ENCODE measurements around the gene MYADML2.

The MYADML2 gene

DNA sequence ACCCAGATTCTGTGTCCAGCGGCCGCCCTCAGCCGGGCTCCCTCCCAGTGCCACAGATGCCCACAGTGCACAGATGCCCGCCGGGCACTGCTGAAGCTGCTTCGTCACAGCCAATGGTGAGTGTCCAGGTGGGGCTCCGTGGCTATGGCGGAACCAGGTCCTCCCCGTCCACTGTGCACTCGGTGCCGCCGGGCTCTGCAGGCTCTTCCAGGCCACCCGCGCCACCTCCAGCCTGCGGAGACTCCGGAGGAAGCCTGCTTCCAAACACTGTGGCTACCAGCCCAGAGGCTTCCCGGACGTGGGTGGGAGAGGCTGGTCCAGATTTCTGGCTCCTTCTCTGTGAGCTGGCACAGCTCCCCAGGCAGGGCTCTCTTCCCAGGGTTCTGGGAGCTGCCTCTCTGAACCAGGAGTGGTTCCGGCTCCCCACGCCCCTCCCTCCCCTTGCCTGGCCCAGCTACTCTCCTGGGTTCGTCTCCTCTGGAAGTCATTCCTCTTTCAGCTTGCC, 7.1 kb downstream of the MYADML2 start:
- Histone ChIP-seq H3K27me3 (ENCODE audit: insufficient read depth, insufficient read length) (peaks cover 41% of the 10 kb centered on the region), H3K9ac (ENCODE audit: insufficient read length, low read depth) (peak overlapping the region; percentile 26), H3K36me3 (ENCODE audit: insufficient read depth, insufficient read length, low read length) (peaks cover 11% of the 10 kb centered on the region), H3K4me3 (ENCODE audit: insufficient read length, low read depth) (no peak overlapping the region), H3K9me3 (ENCODE audit: insufficient read depth, low read length) (no peaks in the 10 kb centered on the region), H3K4me1 (ENCODE audit: insufficient read depth, insufficient read length) (peaks cover 26% of the 10 kb centered on the region)
- TF ChIP-seq ZNF274 (IDR thresholded peaks at IDR 0.05; ENCODE audit: low read depth, low read length) (no peak), YY1 (IDR thresholded peaks at IDR 0.05; ENCODE audit: insufficient read depth, insufficient read length) (no peak), SUZ12 (IDR thresholded peaks at IDR 0.05; ENCODE audit: extremely low read depth, insufficient read depth, insufficient read length) (no peak)
- no peak for DNase-seq (ENCODE audit: low read depth, low spot score)

DNA sequence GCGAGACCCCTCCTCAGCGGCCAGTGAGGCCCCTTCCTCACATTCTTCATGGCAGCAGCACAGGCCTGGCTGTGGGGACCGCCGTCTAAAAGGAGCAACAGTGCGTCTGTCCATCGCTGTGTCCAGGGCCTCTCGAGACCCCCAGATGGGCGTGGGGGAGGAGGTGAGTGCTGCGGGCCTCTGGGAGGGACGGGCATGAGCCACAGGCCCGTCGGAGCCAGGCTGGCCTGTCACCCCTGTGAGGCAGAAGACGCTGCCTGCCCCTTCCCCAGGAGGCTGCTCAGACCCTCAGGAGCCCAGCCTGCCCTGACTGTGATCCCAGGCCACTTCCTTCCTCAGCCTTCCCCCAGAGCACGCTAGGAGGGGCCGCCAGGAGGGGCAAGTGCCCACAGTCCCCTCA, 7.8 kb downstream of the MYADML2 start:
- H3K4me3 ChIP-seq (ENCODE audit: insufficient read length, low read depth) = no peak overlapping the region
- no peak for TF ChIP-seq ZNF274 (IDR thresholded peaks at IDR 0.05; ENCODE audit: low read depth, low read length)
- no peak for TF ChIP-seq YY1 (IDR thresholded peaks at IDR 0.05; ENCODE audit: insufficient read depth, insufficient read length)
- TF ChIP-seq SUZ12 (IDR thresholded peaks at IDR 0.05; ENCODE audit: extremely low read depth, insufficient read depth, insufficient read length) = no peak
- peaks cover 41% of the 10 kb centered on the region for H3K27me3 ChIP-seq (ENCODE audit: insufficient read depth, insufficient read length)
- no peaks in the 10 kb centered on the region for H3K9me3 ChIP-seq (ENCODE audit: insufficient read depth, low read length)
- DNase-seq (ENCODE audit: low read depth, low spot score) = no peak
- peaks cover 18% of the 10 kb centered on the region for H3K36me3 ChIP-seq (ENCODE audit: insufficient read depth, insufficient read length, low read length)
- H3K9ac ChIP-seq (ENCODE audit: insufficient read length, low read depth) = peak overlapping the region; percentile 32
- peaks cover 26% of the 10 kb centered on the region for H3K4me1 ChIP-seq (ENCODE audit: insufficient read depth, insufficient read length)

DNA sequence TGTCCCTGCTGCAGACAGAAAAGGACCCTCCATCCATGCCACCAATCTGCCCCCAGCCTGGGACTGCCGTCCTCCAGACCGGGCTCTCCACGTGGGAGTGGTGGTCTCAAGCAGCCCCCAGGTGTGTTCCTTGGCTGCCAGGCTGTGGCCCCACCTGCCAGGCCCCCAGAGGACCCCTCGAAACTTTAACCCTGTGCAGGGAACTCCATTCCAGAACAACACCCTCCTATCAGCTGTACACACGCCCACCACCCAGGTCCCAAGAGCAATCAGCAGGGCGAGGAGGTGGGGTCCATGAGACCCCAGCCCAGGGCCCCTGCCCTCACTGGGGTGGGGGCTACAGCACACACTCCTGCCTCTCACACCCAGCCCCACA, 11.3 kb downstream of the MYADML2 start:
- no peak for DNase-seq (ENCODE audit: low read depth, low spot score)
- Histone ChIP-seq H3K27me3 (ENCODE audit: insufficient read depth, insufficient read length) (peaks cover 28% of the 10 kb centered on the region), H3K4me1 (ENCODE audit: insufficient read depth, insufficient read length) (peaks cover 20% of the 10 kb centered on the region), H3K4me3 (ENCODE audit: insufficient read length, low read depth) (peak overlapping the region; percentile 11), H3K9me3 (ENCODE audit: insufficient read depth, low read length) (no peaks in the 10 kb centered on the region), H3K9ac (ENCODE audit: insufficient read length, low read depth) (peak overlapping the region; percentile 61), H3K36me3 (ENCODE audit: insufficient read depth, insufficient read length, low read length) (peaks cover 35% of the 10 kb centered on the region)
- TF ChIP-seq SUZ12 (IDR thresholded peaks at IDR 0.05; ENCODE audit: extremely low read depth, insufficient read depth, insufficient read length) = no peak
- no peak for TF ChIP-seq YY1 (IDR thresholded peaks at IDR 0.05; ENCODE audit: insufficient read depth, insufficient read length)
- TF ChIP-seq ZNF274 (IDR thresholded peaks at IDR 0.05; ENCODE audit: low read depth, low read length) = no peak

DNA sequence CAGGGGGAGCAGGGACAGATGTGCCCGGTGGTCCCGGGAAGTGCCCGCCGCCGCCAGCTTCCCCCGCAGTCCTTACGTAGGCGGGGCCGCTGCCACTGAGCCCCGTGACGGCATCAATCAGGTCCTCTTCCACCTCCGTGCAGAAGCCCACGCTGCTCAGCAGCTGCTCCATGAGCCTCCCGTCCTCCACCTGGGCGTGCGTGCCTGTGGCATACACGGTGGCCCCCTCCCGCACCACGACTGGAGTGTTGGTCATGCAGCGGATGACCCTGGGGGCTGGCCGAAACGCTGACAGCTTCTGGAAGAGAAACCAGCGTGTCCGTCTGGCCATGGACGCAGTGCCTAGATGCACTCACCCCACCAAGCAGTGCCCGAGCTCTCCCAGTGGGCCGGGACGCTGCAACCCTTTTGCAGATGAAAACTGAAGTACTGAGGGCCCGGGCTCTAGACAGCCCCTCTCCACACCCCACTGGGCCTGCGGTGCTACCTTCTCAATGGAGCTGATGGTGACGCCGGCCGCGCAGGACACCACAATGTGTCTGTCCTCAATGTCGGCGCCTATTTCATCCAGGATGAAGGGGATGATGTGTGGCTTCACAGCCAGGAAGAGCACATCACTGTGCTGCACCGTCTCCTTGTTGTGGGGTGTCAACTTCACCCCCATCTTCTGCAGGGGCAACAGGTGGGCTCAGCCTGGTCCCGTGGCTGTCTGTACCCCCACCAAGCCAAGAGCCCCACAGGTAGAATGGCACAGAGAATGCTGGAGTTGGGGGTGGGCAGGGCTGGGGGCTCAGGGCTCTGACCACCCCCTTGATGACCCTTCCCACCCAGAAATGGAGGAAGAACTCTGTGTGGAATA, 12.0 kb downstream of the MYADML2 start:
- Histone ChIP-seq H3K36me3 (ENCODE audit: insufficient read depth, insufficient read length, low read length) (peaks cover 36% of the 10 kb centered on the region), H3K9ac (ENCODE audit: insufficient read length, low read depth) (peak overlapping the region; percentile 61), H3K4me1 (ENCODE audit: insufficient read depth, insufficient read length) (peaks cover 20% of the 10 kb centered on the region), H3K27me3 (ENCODE audit: insufficient read depth, insufficient read length) (peaks cover 22% of the 10 kb centered on the region), H3K9me3 (ENCODE audit: insufficient read depth, low read length) (no peaks in the 10 kb centered on the region), H3K4me3 (ENCODE audit: insufficient read length, low read depth) (peak overlapping the region; percentile 12)
- TF ChIP-seq YY1 (IDR thresholded peaks at IDR 0.05; ENCODE audit: insufficient read depth, insufficient read length) = no peak
- no peak for TF ChIP-seq ZNF274 (IDR thresholded peaks at IDR 0.05; ENCODE audit: low read depth, low read length)
- TF ChIP-seq SUZ12 (IDR thresholded peaks at IDR 0.05; ENCODE audit: extremely low read depth, insufficient read depth, insufficient read length) = no peak
- DNase-seq (ENCODE audit: low read depth, low spot score) = no peak

DNA sequence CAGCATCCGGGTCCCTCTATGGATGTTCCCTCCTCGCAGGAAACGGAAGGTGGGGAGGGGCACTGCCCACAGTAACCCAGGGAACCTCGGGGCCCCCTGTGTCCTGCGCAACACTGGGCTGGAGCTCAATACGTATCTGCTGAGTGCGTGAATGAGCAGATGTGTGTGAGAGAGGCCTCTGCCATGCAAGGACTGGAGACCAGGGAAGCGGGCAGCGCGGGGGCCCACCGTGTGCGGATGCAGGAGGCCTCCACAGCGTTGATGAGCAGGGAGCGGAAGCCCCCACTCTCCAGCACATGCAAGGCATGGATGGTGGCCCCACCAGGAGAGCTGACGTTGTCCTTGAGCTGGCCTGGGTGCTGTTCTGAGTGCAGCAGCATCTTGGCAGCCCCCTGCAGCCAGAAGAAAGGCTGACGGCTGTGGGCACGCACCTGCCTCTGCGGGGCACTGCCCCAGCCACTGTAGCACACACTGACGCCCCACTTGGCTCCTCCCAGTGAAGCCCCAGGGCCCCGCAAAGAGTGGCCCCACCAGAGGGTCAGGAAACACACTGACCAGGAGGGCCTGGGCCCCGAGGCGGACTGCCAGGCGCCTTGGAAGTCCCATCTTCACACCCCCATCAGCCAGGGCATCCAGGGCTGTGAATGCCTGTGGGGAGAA, 12.8 kb downstream of the MYADML2 start:
- Histone ChIP-seq H3K9ac (ENCODE audit: insufficient read length, low read depth) (no peak overlapping the region), H3K4me3 (ENCODE audit: insufficient read length, low read depth) (no peak overlapping the region), H3K9me3 (ENCODE audit: insufficient read depth, low read length) (no peaks in the 10 kb centered on the region), H3K36me3 (ENCODE audit: insufficient read depth, insufficient read length, low read length) (peaks cover 43% of the 10 kb centered on the region), H3K4me1 (ENCODE audit: insufficient read depth, insufficient read length) (peaks cover 22% of the 10 kb centered on the region), H3K27me3 (ENCODE audit: insufficient read depth, insufficient read length) (peaks cover 14% of the 10 kb centered on the region)
- DNase-seq (ENCODE audit: low read depth, low spot score) = no peak
- no peak for TF ChIP-seq ZNF274 (IDR thresholded peaks at IDR 0.05; ENCODE audit: low read depth, low read length)
- TF ChIP-seq SUZ12 (IDR thresholded peaks at IDR 0.05; ENCODE audit: extremely low read depth, insufficient read depth, insufficient read length) = no peak
- no peak for TF ChIP-seq YY1 (IDR thresholded peaks at IDR 0.05; ENCODE audit: insufficient read depth, insufficient read length)

DNA sequence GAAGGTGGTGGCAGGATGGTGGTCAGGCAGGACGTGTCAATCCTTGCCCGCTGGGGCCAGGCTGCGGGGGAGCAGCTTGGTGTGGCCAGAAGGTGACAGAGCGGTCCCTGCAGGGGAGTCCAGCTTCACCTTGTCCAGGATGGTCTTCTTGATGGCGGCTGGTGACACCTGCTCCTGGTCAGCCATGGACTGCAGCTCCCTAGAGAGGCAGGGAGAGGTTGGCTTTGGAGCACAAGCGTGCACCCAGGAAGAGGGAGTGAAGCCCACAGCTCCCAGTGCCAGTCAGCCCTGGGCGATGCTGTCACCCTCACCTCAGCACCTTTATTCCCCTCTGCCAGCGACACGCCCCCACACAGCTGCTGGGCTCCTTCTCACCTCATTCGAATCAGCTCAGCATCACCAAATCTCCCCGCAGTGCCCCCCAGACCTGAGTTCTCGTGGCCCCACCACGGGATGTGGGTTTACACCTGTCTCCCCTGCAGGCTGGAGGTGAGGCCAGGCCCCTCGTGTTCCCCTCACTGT, 13.8 kb downstream of the MYADML2 start:
- H3K4me3 ChIP-seq (ENCODE audit: insufficient read length, low read depth) = no peak overlapping the region
- no peak for DNase-seq (ENCODE audit: low read depth, low spot score)
- peaks cover 30% of the 10 kb centered on the region for H3K4me1 ChIP-seq (ENCODE audit: insufficient read depth, insufficient read length)
- peaks cover 44% of the 10 kb centered on the region for H3K36me3 ChIP-seq (ENCODE audit: insufficient read depth, insufficient read length, low read length)
- no peaks in the 10 kb centered on the region for H3K9me3 ChIP-seq (ENCODE audit: insufficient read depth, low read length)
- TF ChIP-seq SUZ12 (IDR thresholded peaks at IDR 0.05; ENCODE audit: extremely low read depth, insufficient read depth, insufficient read length) (no peak), YY1 (IDR thresholded peaks at IDR 0.05; ENCODE audit: insufficient read depth, insufficient read length) (no peak), ZNF274 (IDR thresholded peaks at IDR 0.05; ENCODE audit: low read depth, low read length) (no peak)
- no peak overlapping the region for H3K9ac ChIP-seq (ENCODE audit: insufficient read length, low read depth)
- H3K27me3 ChIP-seq (ENCODE audit: insufficient read depth, insufficient read length) = peaks cover 12% of the 10 kb centered on the region
